ENCODE data around the gene HPGD.

Gene HPGD

DNA sequence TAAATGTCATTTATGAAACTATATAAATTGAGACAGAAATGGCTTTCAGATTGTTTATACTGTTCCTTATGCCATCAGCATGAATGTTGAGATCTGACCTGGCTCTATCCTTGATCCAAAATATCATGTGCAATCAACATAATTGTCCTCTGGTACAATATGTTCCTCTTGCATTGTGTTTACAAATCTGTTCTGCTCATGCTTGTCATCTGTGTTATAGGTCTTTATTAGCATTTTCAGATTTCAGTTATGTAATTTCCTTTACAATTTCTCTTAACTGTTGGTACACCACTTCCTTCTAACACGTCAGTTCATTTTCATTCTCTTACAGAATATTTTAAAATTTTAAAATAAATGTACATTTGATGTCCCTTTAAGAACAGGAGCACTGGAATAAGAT lies 1.6 kb downstream of the HPGD start:
- no peak overlapping the region for H3K4me3 ChIP-seq (ENCODE audit: insufficient read depth, low read length, poor library complexity, severe bottlenecking)
- H3K9me2 ChIP-seq (replicated peaks; ENCODE audit: insufficient read depth, low read length): no peaks in the 10 kb centered on the region
- no peaks in the 10 kb centered on the region for H3K36me3 ChIP-seq (ENCODE audit: low read length)
- no peak overlapping the region for H3K27ac ChIP-seq (ENCODE audit: low read depth, low read length)
- H3K27me3 ChIP-seq (ENCODE audit: low read length): no peaks in the 10 kb centered on the region
- no peaks in the 10 kb centered on the region for H4K20me1 ChIP-seq (ENCODE audit: low read depth, low read length)
- no peak overlapping the region for H3K9ac ChIP-seq (ENCODE audit: low read length)
- H2AFZ ChIP-seq (ENCODE audit: low read depth, low read length, severe bottlenecking): no peak overlapping the region
- no peaks in the 10 kb centered on the region for H3F3A ChIP-seq (ENCODE audit: insufficient read depth)
- no peak for TF ChIP-seq EZH2phosphoT487 (conservative IDR thresholded peaks at IDR 0.05; ENCODE audit: low read length)
- TF ChIP-seq, protein P1, sequence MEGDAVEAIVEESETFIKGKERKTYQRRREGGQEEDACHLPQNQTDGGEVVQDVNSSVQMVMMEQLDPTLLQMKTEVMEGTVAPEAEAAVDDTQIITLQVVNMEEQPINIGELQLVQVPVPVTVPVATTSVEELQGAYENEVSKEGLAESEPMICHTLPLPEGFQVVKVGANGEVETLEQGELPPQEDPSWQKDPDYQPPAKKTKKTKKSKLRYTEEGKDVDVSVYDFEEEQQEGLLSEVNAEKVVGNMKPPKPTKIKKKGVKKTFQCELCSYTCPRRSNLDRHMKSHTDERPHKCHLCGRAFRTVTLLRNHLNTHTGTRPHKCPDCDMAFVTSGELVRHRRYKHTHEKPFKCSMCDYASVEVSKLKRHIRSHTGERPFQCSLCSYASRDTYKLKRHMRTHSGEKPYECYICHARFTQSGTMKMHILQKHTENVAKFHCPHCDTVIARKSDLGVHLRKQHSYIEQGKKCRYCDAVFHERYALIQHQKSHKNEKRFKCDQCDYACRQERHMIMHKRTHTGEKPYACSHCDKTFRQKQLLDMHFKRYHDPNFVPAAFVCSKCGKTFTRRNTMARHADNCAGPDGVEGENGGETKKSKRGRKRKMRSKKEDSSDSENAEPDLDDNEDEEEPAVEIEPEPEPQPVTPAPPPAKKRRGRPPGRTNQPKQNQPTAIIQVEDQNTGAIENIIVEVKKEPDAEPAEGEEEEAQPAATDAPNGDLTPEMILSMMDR (IDR thresholded peaks at IDR 0.05; ENCODE audit: insufficient read depth, low read length, poor library complexity, severe bottlenecking): no peak
- H3K4me2 ChIP-seq (ENCODE audit: low read depth, low read length, poor library complexity, severe bottlenecking): no peak overlapping the region
- H3K79me2 ChIP-seq (ENCODE audit: insufficient read depth, low read length): no peaks in the 10 kb centered on the region
- no peaks in the 10 kb centered on the region for H3K9me3 ChIP-seq (ENCODE audit: insufficient read depth, low read length)

DNA sequence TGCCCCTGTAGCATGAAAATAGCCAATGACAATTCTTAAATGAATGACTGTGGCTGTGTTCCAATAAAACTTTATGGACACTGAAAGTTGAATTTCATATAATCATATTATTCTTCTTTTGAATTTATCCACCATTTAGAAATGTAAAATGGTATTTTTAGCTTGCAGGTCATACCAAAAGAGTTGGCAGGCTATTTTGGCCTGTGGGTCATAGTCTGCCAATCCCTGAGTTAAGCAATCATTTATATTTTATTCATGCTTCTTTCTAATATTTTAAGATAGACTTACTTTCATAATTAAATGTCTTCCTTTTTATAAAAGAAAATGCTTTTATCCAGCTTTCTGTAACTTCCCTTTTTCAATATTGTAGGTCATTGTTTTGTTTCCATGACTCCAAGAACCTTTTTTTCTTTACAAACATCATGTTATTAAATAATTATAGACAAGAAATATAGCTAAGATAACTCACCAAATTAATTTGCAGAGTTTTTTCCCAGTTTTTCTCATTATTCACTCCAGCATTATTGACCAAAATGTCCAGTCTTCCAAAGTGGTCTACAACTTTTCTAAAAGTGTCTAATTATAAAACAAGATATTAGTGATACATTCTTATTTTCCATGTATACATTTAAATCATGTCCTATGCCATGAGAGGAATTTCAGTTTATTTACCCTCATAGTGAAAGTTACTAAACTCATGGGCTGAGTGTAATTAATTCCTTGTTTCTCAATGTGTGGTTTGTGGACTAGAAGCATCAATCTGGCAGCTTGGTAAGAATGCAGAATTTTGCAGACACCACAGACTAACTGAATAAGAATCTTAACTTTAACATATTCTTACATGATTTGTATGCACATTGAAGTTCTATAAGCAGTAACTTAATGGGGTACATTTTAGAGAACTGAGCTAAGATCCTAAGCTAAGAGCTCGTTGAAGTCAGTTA lies 4.5 kb downstream of the HPGD start:
- TF ChIP-seq, protein P1 (IDR thresholded peaks at IDR 0.05; ENCODE audit: insufficient read depth, low read length, poor library complexity, severe bottlenecking): no peak
- no peak for TF ChIP-seq EZH2phosphoT487 (conservative IDR thresholded peaks at IDR 0.05; ENCODE audit: low read length)

DNA sequence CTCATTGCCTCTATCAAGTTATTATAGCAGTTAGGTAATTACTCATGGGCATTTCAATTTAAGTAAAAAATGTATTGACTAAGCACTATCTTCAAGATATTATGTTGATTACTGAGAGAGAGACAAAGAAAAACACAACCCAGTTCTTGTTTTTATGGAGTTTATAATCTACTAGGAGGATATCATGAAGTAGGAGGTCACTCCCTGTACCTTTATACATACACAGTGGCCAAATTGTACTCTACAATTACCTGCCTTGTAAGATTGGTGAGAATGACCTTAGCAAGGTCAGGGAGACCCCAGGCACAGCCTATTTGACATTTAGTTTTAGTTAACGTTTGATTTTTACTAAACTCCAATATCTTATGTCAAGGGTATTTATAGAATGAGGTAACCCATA lies 5.5 kb downstream of the HPGD start:
- Histone ChIP-seq H3K9me3 (ENCODE audit: insufficient read depth, low read length) (no peaks in the 10 kb centered on the region), H3K9ac (ENCODE audit: low read length) (no peak overlapping the region), H3K9me2 (replicated peaks; ENCODE audit: insufficient read depth, low read length) (no peaks in the 10 kb centered on the region), H3K36me3 (ENCODE audit: low read length) (no peaks in the 10 kb centered on the region), H3K4me3 (ENCODE audit: insufficient read depth, low read length, poor library complexity, severe bottlenecking) (no peak overlapping the region), H3K27ac (ENCODE audit: low read depth, low read length) (no peak overlapping the region), H3K4me2 (ENCODE audit: low read depth, low read length, poor library complexity, severe bottlenecking) (no peak overlapping the region), H2AFZ (ENCODE audit: low read depth, low read length, severe bottlenecking) (no peak overlapping the region), H3F3A (ENCODE audit: insufficient read depth) (no peaks in the 10 kb centered on the region), H3K27me3 (ENCODE audit: low read length) (no peaks in the 10 kb centered on the region), H3K79me2 (ENCODE audit: insufficient read depth, low read length) (no peaks in the 10 kb centered on the region), H4K20me1 (ENCODE audit: low read depth, low read length) (no peaks in the 10 kb centered on the region)
- TF ChIP-seq, protein P1 (IDR thresholded peaks at IDR 0.05; ENCODE audit: insufficient read depth, low read length, poor library complexity, severe bottlenecking): no peak
- TF ChIP-seq EZH2phosphoT487 (conservative IDR thresholded peaks at IDR 0.05; ENCODE audit: low read length): no peak

More for the DNA sequence above, 4.5 kb downstream of the HPGD start:
- Histone ChIP-seq H3K79me2 (ENCODE audit: insufficient read depth, low read length) (no peaks in the 10 kb centered on the region), H3K36me3 (ENCODE audit: low read length) (no peaks in the 10 kb centered on the region), H3K4me2 (ENCODE audit: low read depth, low read length, poor library complexity, severe bottlenecking) (no peak overlapping the region), H3K9ac (ENCODE audit: low read length) (no peak overlapping the region), H4K20me1 (ENCODE audit: low read depth, low read length) (no peaks in the 10 kb centered on the region), H3K9me3 (ENCODE audit: insufficient read depth, low read length) (no peaks in the 10 kb centered on the region), H3K4me3 (ENCODE audit: insufficient read depth, low read length, poor library complexity, severe bottlenecking) (no peak overlapping the region), H3K27me3 (ENCODE audit: low read length) (no peaks in the 10 kb centered on the region), H3K27ac (ENCODE audit: low read depth, low read length) (no peak overlapping the region), H3K9me2 (replicated peaks; ENCODE audit: insufficient read depth, low read length) (no peaks in the 10 kb centered on the region), H3F3A (ENCODE audit: insufficient read depth) (no peaks in the 10 kb centered on the region), H2AFZ (ENCODE audit: low read depth, low read length, severe bottlenecking) (no peak overlapping the region)

Data from SU-DHL-6 (cell line).